NCI-H2081 (cell line): ENCODE results near the gene B4GALNT2.
"Not testable (repeated sequence)": the region's sequence is repeated elsewhere in the genome, so short reads cannot be mapped to it uniquely, and the experiment has no call there.

ENCODE experiments used
- DNase-seq, 2 experiments: peaks; one replicate each; lab custom pipeline; 2025; lab: John Stamatoyannopoulos, UW

B4GALNT2 gene

GRCh38 chr17:49180998-49181635, 48.5 kb downstream of the B4GALNT2 start:
- DNase-seq = no peak

- no peak for DNase-seq
These were observed 50.8 kb downstream of the B4GALNT2 start for GRCh38 chr17:49183341-49183740.

DNA sequence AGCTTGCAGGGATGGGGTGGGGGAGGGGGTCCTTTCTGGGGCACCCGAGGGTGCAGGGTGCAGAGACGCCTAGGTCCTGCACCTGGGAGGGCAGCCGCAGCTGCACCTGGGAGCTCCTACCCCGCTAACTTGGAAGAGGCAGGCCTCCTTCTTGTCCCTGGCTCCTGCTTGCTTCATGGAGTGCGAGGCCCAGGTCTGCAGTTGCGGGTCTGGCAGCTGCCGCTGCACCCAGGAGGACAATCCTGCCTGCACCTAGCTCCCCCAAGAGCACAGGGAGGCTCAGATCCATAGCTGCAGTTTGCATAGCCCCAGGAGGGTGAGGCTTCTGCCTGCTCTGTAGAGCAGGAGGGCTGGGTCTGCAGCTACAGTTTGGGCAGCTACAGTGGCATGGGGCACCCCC, 51.2 kb downstream of the B4GALNT2 start:
- no peak for DNase-seq

- DNase-seq = not testable (repeated sequence)
These were observed 52.0 kb downstream of the B4GALNT2 start for GRCh38 chr17:49184522-49184921.

GRCh38 chr17:49185381-49185780, 52.8 kb downstream of the B4GALNT2 start:
- not testable (repeated sequence) for DNase-seq

DNA sequence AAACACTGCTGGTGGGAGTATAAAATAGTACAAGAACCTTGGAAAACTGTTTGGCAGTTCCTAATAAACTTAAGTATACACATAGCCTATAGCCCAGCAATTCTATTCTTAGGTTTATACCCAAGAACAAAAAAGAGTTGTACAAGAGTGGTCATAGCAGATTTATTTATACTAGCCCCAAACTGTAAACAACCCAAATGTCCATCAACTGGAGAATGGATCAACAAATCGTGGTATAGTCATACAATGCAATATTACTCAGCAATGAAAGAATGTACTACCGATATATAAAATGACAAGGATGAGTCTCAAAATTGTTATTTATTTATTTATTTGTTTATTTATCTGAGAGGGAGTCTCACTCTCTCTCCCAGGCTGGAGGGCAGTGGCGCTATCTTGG, 54.7 kb downstream of the B4GALNT2 start:
- DNase-seq = no peak

DNA sequence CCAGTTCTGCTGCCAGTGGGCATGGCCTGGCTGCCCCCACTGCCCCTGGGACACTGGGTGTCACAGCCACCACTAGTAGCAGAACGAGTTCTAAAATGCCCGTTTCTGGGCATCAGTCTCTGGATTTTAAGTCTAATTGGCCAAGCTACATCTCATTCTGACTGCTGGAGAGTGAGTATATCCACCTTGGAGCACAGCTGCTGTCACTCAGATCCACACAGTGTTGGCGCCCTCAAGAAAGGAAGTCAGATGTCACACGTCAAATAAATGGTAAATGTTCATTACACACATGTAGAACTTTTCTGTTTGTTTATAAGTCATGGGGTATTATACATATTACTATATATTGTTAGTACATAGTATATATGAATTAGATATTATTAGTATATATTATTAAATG, 58.4 kb downstream of the B4GALNT2 start:
- peak in 1 of 2 experiments; percentile 12 for DNase-seq

- DNase-seq = no peak
These were observed 58.9 kb downstream of the B4GALNT2 start for GRCh38 chr17:49191409-49191916.

- DNase-seq = peak; percentile 95 to 96
These were observed 59.6 kb downstream of the B4GALNT2 start for GRCh38 chr17:49191917-49192741.

GRCh38 chr17:49193513-49194296, 61.1 kb downstream of the B4GALNT2 start:
- peak; percentile 69 to 83 for DNase-seq

DNA sequence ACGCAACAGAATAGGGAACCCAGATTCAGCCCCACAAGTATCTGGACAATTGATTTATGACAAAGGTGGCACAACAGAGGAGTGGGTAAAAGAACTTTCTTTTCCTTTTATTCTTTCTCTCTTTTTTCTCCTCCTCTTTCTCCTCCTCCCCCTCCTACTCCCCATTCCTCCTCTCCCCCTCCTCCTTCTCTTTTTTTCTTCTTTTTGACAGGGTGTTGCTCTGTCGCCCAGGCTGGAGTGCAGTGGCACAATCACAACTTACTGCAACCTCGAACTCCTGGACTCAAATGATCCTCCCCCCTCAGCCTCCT, 61.7 kb downstream of the B4GALNT2 start:
- no peak for DNase-seq

DNA sequence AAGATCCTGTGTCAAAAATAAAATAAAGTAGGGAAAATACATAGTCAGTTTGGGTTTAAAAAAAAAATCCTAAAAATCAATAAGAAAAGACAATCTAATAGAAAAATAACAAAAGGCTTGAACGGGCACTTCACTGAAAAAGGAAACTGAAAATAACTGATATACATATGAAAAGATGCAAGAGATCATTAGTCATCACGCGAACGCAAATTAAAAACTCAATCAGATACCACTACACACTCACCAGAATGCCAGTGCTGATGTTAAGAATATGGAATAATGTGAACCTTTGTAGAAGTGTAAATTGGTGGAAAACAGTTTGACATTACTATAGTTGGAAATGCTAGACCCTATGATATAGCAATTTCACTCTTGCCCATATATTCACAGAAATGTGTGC, 63.2 kb downstream of the B4GALNT2 start:
- DNase-seq = no peak

DNA sequence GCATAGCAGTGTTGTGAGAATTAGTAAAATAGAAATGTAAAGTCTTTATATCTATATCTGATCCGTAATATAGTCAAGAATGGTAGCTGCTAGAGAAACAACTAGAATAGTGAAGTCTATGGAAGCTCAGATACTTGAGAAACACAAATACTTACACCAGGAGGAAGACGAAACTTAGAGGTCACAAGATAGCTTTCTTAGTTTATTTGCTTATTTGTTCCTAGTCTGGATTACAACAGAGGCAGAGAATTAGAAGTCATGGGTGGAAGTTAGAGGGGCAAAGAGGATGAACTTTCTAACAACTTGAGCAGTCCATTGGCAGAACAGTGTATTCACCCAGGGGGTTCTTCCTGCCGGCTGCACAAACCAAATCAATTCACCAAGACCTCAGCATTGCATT, 64.0 kb downstream of the B4GALNT2 start:
- no peak for DNase-seq

GRCh38 chr17:49197346-49197998, 64.9 kb downstream of the B4GALNT2 start:
- DNase-seq = no peak

- DNase-seq = no peak
These were observed 65.6 kb downstream of the B4GALNT2 start for GRCh38 chr17:49198211-49198610.

DNA sequence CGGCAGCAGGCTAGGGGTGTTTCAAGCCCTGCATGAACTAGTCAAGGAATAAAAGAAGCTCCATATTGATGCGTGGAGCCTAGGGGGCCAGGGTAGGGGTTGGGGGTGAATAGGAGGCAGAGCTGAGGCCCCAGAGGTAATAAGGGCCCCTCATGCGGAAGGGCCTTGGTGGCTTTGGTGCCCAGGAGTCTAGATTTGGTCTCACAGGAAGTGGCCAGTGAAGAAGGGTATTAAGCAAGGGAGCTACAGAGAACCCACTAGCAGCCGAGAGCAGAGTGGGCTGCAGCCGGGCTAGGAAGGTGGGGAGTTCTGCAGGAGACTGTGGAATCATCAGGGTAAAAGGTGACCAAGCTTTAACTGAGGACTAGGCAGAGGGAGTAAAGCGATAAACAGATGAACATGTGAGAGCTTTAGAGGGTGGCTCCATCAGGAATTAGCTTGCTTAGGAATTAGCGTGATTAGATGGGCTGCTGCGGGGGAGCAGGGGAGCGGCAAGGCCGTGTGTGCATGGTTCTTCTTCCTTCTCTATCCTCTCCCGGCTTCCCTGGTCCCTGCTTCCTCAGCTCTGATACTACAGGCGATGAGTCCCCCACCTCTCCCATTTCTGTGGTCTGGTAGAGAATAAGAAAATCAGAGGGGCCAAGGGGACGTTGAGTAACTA, 68.0 kb downstream of the B4GALNT2 start:
- no peak for DNase-seq

DNA sequence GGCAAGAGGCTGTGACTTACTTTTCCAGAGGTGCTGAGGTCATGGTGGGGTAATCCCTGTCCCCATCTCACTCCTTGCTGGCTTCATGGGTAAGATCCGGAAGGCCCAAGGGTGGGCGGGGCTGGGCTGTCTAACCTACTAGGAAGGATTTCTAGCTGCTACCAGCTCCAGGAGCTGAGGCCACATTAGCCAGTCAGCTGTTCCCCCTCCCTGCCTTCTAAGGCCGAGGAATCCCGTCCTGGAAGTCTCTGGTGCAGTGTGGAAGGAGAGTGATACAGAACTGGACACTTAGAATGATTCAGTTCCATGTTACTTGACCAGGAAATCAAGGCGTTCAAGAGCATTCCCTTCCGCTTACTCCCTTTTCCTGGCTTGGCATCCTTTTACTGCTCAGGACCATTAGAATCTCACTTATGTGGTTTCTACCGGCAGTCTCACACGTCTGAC, 68.9 kb downstream of the B4GALNT2 start:
- DNase-seq = no peak

DNA sequence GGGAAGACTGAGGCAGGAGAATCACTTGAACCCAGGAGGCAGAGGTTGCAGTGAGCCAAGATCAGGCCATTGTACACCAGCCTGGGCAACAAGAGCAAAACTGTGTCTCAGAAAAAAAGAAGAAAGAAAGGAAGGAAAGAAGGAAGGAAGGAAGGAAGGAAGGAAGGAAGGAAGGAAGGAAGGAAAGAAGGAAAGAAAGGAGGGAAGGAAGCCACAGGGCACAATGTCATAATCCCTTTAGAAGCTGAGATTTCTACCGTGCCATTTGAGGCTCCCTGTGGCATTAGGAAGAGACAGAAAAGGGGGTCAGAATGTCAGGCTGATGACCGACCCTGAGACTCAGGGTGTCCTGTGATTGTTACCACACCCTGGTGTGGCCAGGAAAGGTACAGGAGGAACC, 71.2 kb downstream of the B4GALNT2 start:
- no peak for DNase-seq

- no peak for DNase-seq
These were observed 71.9 kb downstream of the B4GALNT2 start for GRCh38 chr17:49204516-49204915.

DNA sequence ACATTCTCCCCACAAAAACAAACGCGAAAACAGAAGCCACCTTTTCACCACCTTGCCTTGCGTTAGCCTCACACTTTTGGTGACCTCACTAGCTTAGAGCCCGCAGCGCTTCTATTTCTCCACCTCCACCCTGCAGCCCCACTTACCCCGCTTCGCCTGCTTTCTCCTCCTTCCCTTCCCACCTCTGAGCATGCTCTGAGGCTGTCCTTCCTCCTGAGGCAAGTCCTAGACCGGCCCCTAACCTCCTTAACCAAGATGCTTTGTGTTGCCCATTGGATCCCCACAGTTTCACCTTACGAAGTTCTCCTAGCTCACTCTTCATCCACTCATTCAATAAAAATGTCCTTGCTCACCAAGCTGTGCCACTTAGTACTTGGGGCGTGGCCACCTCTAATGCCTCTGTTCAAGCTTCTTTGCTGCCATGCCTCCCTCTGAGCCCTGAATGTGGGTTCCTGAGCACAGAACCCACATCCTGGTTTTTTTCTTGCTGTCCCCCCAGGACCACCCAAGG, 76.5 kb downstream of the B4GALNT2 start:
- DNase-seq = no peak
